H1 (cell line): Measurements from ENCODE around the gene ITGA11. TPM values are rescaled to one million over a fixed set of nuclear protein-coding genes. Genes with fewer than 3 reads are reported as not detected.

Experiments
- HDAC6 ChIP-seq: IDR thresholded peaks from one replicate; pipeline ENCODE4 v1.7.1; 2012; ENCODE audit warnings: low read depth, mild to moderate bottlenecking, inconsistent platforms, low read length, moderate library complexity
- POLR2AphosphoS5 ChIP-seq: IDR thresholded peaks from 2 replicates; pipeline ENCODE4 v1.6.1; 2011; ENCODE audit warnings: low read depth, low read length
- RAD21 ChIP-seq, 2 experiments: IDR thresholded peaks in 1 of 2; conservative IDR thresholded peaks in 1 of 2; 2 replicates each; pipeline ENCODE4 v1.6.1; 2011; ENCODE audit warnings: low read depth in 2 of 2, low read length in 2 of 2, improper control_type of control experiment in 1 of 2, inconsistent platforms in 1 of 2, mild to moderate bottlenecking in 1 of 2, moderate library complexity in 1 of 2
- SUZ12 ChIP-seq: fragments of 200-600 bp; sonication (generic); IDR thresholded peaks from 2 replicates; pipeline ENCODE4 v1.6.1; 2012; ENCODE audit warnings: mild to moderate bottlenecking, inconsistent platforms, low read length, moderate library complexity, mixed read lengths
- polyA plus RNA-seq, 7 experiments: library from polyadenylated mRNA; depleted of rRNA in 3 of 7; stranded (reverse) in 5 of 7; unstranded in 2 of 7; fragments of >200 nt in 5 of 7; fragments of 200-250 nt in 2 of 7; gene quantifications; 1 replicate in 5 of 7; 2 replicates in 1 of 7; 4 replicates in 1 of 7; pipeline versions ENCODE4 v1.2.1 to v1.2.3, GENCODE V29; 2011 to 2013; ENCODE audit warnings: missing spikeins in 2 of 7, mixed read lengths in 2 of 7
- total RNA-seq: library from RNA; stranded (reverse); fragmentation: NEBNext Ultra II Directional; extraction: Animal tissue kit (Norgen Biotek cat#: 25700); gene quantifications from 2 replicates; pipeline ENCODE4 v1.2.1, GENCODE V29; 2021

ITGA11 gene
- total and polyA plus RNA-seq, 2 of the 8 experiments (the other 6 are each of a cell fraction or from before 2014, with no cell fraction given), result 0.05 to 0.06 TPM

- TF ChIP-seq SUZ12 (no peak), HDAC6 (no peak), RAD21 (IDR thresholded peaks at IDR 0.05 in 1 of 2, conservative IDR thresholded peaks at IDR 0.05 in 1 of 2; ENCODE audit: low read depth in 2 of 2, low read length in 2 of 2) (no peak), POLR2AphosphoS5 (no peak)
- TF ChIP-seq, all 59 proteins: peak for 0
Observed at GRCh38 chr15:68261241-68261640, 170.7 kb downstream of the ITGA11 start (continued).
